ENCODE results near the gene SLAMF8. TPM values are rescaled to one million over a fixed set of nuclear protein-coding genes. Genes with fewer than 3 reads are reported as not detected.
A peak's percentile ranks its signal among the peaks of the same experiment; 100 is the strongest.

The SLAMF8 gene
- total RNA-seq, 4 donors from 2014 or later = 3.1 to 7.8 (median 5.2) TPM

DNA sequence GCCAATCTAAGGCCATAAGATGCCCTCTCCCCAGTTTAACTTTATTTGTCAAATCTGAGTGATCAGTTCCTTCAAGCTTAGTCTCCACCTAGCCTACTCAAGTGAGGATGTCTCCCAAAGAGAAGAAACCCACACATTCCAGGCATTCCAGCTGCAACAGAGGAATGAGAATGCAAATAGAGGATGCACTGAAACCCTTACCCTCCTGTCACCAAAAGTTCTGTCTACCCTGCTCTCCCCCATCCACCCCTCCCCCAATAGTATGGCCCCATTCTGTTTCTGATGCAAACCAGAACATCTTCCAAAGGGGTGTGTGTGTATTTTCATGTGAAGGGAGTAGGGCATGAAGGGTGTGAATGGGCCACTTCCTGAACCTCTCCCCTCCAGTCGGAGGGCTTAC, 42.9 kb upstream of the SLAMF8 start:
- intact Hi-C loops (cut with DNase I; ENCODE audit: low total_unique reads) = no loop called here
- TF ChIP-seq, protein P1, sequence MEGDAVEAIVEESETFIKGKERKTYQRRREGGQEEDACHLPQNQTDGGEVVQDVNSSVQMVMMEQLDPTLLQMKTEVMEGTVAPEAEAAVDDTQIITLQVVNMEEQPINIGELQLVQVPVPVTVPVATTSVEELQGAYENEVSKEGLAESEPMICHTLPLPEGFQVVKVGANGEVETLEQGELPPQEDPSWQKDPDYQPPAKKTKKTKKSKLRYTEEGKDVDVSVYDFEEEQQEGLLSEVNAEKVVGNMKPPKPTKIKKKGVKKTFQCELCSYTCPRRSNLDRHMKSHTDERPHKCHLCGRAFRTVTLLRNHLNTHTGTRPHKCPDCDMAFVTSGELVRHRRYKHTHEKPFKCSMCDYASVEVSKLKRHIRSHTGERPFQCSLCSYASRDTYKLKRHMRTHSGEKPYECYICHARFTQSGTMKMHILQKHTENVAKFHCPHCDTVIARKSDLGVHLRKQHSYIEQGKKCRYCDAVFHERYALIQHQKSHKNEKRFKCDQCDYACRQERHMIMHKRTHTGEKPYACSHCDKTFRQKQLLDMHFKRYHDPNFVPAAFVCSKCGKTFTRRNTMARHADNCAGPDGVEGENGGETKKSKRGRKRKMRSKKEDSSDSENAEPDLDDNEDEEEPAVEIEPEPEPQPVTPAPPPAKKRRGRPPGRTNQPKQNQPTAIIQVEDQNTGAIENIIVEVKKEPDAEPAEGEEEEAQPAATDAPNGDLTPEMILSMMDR (IDR thresholded peaks at IDR 0.05) = no peak
- no peak for TF ChIP-seq POLR2A (IDR thresholded peaks at IDR 0.05)
- H3K4me3 ChIP-seq (ENCODE audit: low read depth, poor library complexity, severe bottlenecking) = no peak overlapping the region
- DNase-seq (ENCODE audit: low spot score in 2 of 2) = no peak
- 84 to 89% methylated on average over 1 of the region's 1 CpG for WGBS, 2 donors

DNA sequence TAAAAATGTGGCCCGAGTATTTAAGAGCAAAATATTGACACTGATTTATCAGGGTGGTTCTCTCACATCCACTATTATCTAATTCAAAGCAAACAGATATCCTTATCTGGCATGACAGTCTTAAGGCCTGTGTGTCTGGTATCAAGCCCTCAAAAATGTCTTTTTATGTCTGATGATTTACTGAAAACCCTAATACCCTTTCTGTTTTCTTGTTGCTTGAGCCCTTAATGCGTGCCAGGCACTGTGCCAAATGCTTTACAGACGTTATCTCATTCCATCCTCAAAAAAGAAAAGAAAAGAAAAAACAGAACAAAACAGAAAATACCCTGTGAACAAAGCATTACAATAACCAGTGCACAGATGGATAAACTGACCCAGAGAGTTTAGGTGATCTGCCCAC, 40.2 kb upstream of the SLAMF8 start:
- no peak for DNase-seq (ENCODE audit: low spot score in 2 of 2)
- WGBS, 2 donors = 22 to 25% methylated on average over 3 of the region's 3 CpGs
- TF ChIP-seq POLR2A (IDR thresholded peaks at IDR 0.05) = no peak
- TF ChIP-seq, protein P1 (IDR thresholded peaks at IDR 0.05) = no peak
- intact Hi-C loops (cut with DNase I; ENCODE audit: low total_unique reads) = no loop called here
- no peak overlapping the region for H3K4me3 ChIP-seq (ENCODE audit: low read depth, poor library complexity, severe bottlenecking)

DNA sequence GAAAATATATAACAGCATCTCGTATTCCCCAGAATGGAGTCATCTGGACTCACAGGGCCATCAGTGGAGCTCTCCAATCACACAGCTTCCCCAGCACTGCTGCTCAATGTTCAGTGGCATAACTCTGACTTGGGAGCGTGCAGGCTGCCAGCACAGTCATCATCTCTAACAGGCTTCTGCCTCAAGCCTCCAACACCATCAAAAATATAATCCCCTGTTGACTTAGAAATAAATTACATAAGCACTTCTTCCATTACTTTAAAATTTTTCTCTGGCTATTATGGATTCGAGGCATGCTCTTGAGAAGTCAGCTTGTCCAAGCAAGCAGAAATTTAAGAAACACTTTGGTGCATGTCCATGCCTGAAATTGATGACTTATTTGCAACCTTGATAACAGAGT, 39.7 kb upstream of the SLAMF8 start:
- intact Hi-C loops (cut with DNase I; ENCODE audit: low total_unique reads) = no loop called here
- no peak overlapping the region for H3K4me3 ChIP-seq (ENCODE audit: low read depth, poor library complexity, severe bottlenecking)
- no peak for DNase-seq (ENCODE audit: low spot score in 2 of 2)
- WGBS, 2 donors = 18 to 31% methylated on average over 3 of the region's 3 CpGs
- no peak for TF ChIP-seq POLR2A (IDR thresholded peaks at IDR 0.05)
- TF ChIP-seq, protein P1 (IDR thresholded peaks at IDR 0.05) = no peak

DNA sequence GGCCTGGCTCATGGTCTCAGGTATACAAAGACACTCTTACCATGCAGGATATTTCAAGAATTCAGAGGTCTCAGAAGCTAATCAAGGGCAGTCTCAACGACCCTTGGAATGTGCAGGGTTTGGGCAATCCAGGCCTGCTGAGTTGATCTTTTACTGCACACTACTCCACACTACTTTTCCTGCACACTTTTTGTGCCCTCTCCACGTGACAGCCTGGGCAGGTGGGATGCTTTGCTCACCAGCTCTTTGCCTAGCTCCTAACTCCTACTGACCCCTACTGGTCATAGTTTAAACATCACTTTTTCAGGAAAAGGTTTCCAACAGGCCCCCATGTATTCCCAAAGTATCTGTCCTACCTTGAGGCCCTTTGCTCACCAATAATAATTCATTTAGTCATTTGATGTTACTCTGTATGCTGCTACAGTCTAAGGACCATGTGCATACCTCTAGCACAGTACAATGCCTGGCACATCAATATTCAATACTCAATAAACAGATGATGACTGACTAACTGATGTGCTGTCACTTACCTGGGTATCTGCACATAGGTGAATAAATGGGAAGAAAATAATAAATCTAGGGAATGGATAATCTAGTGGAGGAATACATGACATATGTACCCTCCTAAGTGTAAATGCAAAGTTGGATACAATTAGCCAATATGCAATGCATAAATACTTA, 36.3 kb upstream of the SLAMF8 start:
- no peak overlapping the region for H3K4me3 ChIP-seq (ENCODE audit: low read depth, poor library complexity, severe bottlenecking)
- TF ChIP-seq, protein P1 (IDR thresholded peaks at IDR 0.05) = no peak
- TF ChIP-seq POLR2A (IDR thresholded peaks at IDR 0.05) = no peak
- 27 to 54% methylated on average over 2 of the region's 2 CpGs for WGBS, 2 donors
- DNase-seq (ENCODE audit: low spot score in 2 of 2) = no peak
- intact Hi-C loops (cut with DNase I; ENCODE audit: low total_unique reads) = no loop called here

DNA sequence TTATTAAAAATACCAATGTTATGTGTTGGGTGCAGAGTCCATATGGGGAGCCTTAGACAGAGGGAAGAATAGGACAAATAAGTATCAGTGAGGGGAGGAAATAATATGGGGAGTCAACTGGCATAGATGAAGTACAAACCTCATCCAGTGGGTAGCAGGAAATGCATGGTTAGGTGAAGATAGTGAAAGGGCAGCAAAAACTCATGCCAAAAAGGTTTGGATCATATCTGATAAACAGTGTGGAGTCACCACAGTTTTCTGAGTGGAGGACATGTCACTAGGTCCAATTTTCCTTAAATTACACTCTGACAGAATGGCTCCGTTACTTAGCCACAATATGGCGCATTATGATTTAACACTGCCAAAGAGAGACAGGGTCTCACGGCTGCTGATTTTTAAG, 35.6 kb upstream of the SLAMF8 start:
- no peak for DNase-seq (ENCODE audit: low spot score in 2 of 2)
- TF ChIP-seq, protein P1 (IDR thresholded peaks at IDR 0.05) = no peak
- TF ChIP-seq POLR2A (IDR thresholded peaks at IDR 0.05) = no peak
- no peak overlapping the region for H3K4me3 ChIP-seq (ENCODE audit: low read depth, poor library complexity, severe bottlenecking)
- WGBS, 2 donors = 55 to 63% methylated on average over 3 of the region's 3 CpGs
- intact Hi-C loops (cut with DNase I; ENCODE audit: low total_unique reads) = no loop called here

DNA sequence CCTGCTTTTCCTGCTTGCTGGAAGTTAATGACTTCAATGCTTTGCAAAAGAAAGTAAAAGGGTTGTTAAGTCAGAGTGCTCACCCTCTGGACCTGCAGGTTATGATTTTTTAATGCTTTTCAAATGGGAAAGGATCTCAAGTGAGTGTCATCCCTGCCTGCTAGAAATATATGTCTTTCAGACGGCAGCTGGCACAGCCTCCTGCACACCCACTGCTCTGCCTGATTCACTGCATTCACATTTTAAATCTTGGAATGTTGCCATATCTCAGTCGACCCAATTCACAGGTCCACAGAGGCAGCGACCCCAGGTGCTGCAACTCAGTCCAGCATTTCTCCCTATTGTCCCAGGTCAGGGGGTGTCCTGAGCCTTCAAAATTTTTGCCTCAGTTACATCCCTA, 35.2 kb upstream of the SLAMF8 start:
- peak in 1 of 2 donors; percentile 37 for DNase-seq (ENCODE audit: low spot score in 2 of 2)
- no peak for TF ChIP-seq POLR2A (IDR thresholded peaks at IDR 0.05)
- TF ChIP-seq, protein P1 (IDR thresholded peaks at IDR 0.05) = no peak
- no peak overlapping the region for H3K4me3 ChIP-seq (ENCODE audit: low read depth, poor library complexity, severe bottlenecking)
- intact Hi-C loops (cut with DNase I; ENCODE audit: low total_unique reads) = no loop called here
- WGBS, 2 donors = 14 to 19% methylated on average over 3 of the region's 3 CpGs
